RWPE1 (cell line): ENCODE measurements around the gene SPHK2.

Experiments
- CTCF ChIA-PET: fragments of 350-600 bp; sonication (Branson Sonifier 250); formaldehyde crosslinking; extraction: SDS; loops from one replicate; lab custom pipeline; 2021; lab: Yijun Ruan, JAX
- POLR2A ChIA-PET: fragments of 400-600 bp; formaldehyde crosslinking; extraction: SDS; loops from one replicate; lab custom pipeline; 2020; ENCODE audit warnings: antibody characterized with exemption; ENCODE audit not compliant: low non-redundant PET; lab: Yijun Ruan, JAX
- DNase-seq: peaks from one replicate; pipeline ENCODE4 v3.0.0; 2012; ENCODE audit warnings: low spot score
- H3K27ac ChIP-seq: fragments of 450-650 bp; 2 replicates; pipeline ENCODE4 v1.5.1; 2017
- TF ChIP-seq, protein P1 (sequence below): fragments of 450-650 bp; conservative IDR thresholded peaks from 2 replicates; pipeline ENCODE4 v1.5.1; 2017; ENCODE audit warnings: low read depth, mild to moderate bottlenecking

Gene SPHK2

DNA sequence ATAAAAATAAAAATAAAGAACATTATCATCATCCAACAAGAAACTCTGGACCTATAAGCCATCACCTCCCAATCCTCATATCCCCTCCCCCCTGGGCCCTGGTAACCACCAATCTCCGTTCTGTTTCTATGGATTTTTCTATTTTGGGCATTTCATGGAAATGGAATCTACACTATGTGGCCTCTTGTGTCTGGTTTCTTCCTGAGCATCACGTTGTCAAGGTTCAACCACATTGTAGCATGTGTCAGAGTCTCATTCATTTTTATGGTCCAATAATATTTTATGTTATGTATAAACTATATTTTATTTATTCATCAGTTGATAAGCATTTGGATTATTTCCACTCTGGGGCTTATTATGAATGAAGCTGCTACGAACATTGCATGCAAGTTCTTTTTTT, 40.4 kb upstream of the SPHK2 start:
- ChIA-PET POLR2A (no interaction called here), CTCF (no interaction called here)

DNA sequence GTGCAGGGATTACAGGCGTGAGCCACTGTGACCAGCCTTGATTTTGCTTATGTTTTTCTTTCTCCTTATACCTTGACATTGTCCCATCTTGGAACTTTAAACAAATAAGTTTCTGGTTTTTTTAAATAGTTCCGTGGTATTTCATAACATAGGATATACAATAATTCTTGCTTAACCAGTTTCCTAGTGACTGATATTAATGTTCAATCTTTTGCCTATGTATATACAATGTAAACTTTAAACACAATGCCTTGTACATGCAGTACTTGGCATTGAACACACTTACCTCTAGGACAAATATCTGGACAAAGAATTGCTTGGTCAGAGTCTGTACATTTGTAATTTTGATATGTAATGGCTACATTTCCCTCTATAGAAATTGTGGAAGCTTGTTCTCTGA, 37.1 kb upstream of the SPHK2 start:
- no peak overlapping the region for H3K27ac ChIP-seq
- TF ChIP-seq, protein P1, sequence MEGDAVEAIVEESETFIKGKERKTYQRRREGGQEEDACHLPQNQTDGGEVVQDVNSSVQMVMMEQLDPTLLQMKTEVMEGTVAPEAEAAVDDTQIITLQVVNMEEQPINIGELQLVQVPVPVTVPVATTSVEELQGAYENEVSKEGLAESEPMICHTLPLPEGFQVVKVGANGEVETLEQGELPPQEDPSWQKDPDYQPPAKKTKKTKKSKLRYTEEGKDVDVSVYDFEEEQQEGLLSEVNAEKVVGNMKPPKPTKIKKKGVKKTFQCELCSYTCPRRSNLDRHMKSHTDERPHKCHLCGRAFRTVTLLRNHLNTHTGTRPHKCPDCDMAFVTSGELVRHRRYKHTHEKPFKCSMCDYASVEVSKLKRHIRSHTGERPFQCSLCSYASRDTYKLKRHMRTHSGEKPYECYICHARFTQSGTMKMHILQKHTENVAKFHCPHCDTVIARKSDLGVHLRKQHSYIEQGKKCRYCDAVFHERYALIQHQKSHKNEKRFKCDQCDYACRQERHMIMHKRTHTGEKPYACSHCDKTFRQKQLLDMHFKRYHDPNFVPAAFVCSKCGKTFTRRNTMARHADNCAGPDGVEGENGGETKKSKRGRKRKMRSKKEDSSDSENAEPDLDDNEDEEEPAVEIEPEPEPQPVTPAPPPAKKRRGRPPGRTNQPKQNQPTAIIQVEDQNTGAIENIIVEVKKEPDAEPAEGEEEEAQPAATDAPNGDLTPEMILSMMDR: no peak
- DNase-seq: no peak
- ChIA-PET POLR2A (no interaction called here), CTCF (interaction anchor here (1.1 to 1.7 kb wide), 2 partner anchors 51 to 93 kb away, joined by 3 to 5 read pairs; no protein-coding TSS in a partner anchor)

More for the DNA sequence above, 40.4 kb upstream of the SPHK2 start:
- no peak overlapping the region for H3K27ac ChIP-seq
- TF ChIP-seq, protein P1: no peak
- no peak for DNase-seq

DNA sequence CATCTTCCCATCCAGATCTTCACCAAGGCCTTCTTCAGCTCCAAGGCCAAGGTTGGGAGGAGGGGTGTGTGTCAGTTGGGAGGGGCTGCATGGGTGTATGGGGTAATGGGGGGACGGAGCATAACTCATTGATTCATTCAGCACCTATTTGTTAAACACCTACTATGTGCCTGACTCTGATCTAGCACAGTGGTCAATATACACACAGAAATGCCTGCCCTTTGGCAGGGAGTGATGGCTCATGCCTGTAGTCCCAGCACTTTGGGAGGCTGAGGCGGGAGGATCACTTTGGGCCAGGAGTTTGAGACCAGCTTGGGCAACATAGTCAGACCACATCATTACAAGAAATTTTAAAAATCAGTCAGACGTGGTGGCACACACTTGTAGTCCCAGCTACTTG, 31.9 kb upstream of the SPHK2 start:
- no peak for DNase-seq
- POLR2A ChIA-PET: no interaction called here
- CTCF ChIA-PET: no interaction called here
- TF ChIP-seq, protein P1: no peak
- H3K27ac ChIP-seq: no peak overlapping the region

DNA sequence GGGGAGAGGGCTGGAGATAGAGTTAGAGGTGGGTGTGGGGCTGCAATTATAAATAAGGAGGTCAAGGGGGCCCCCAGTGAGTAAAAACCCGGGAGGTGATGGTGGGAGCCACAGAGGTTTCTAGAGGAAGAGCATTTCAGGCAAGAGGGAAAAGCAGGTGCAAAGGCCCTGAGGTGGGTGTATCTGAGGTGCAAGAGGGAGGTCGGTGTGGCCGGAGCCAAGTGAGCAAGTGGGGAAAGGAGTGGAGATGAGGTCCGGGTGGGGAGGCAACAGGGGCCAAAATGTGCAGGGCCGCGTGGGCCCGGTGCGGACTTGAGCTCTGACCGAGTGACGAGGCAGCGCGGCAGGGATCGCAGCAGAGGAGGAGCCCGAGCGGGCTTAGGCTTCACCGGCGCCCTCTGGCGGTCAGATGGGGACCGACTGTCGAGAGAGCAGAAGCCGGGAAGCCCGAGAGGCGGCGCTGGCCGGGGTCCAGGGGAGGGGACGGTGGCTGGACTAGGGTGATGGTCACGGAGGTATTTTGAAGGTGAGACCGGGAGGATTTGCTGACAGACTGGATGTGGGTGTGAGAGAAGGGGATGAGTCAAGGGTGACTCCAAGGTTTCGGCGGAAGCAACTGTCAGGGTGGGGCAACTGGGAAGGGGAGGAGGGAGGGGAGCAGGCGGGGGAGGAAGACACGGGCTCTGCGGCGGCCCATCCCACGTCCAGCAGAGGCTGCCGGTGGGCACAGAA, 30.5 kb upstream of the SPHK2 start:
- H3K27ac ChIP-seq: peak overlapping the region; percentile 74
- ChIA-PET POLR2A (interaction anchor here (0.6 kb wide), 1 partner anchor 30 kb away, joined by 3 read pairs; the partner anchor contains the start of genes RPL18 and SPHK2), CTCF (interaction anchor here (0.6 to 1.8 kb wide), 15 partner anchors 18 to 269 kb away, joined by 3 to 7 read pairs (median 4); no protein-coding TSS in a partner anchor)
- DNase-seq: peak; percentile 93
- TF ChIP-seq, protein P1: peak; percentile 93

DNA sequence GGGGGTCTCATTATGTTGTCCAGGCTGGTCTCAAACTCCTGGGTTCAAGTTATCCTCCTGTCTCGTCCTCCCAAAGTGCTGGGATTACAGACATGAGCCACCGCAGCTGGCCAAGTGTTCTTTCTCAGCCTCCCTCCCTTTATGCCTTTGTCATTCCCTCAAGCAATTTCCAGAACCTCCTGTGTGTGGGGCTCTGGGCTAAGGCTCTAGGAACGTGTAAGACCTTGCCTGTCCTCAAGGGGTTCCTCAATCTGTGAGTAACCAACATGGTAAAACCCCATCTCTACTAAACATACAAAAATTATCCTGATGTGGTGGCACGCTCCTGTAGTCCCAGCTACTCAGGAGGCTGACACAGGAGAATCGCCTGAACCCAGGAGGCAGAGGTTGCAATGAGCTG, 28.3 kb upstream of the SPHK2 start:
- ChIA-PET CTCF (no interaction called here), POLR2A (no interaction called here)
- no peak for DNase-seq
- H3K27ac ChIP-seq: peak overlapping the region; percentile 74
- TF ChIP-seq, protein P1: no peak

DNA sequence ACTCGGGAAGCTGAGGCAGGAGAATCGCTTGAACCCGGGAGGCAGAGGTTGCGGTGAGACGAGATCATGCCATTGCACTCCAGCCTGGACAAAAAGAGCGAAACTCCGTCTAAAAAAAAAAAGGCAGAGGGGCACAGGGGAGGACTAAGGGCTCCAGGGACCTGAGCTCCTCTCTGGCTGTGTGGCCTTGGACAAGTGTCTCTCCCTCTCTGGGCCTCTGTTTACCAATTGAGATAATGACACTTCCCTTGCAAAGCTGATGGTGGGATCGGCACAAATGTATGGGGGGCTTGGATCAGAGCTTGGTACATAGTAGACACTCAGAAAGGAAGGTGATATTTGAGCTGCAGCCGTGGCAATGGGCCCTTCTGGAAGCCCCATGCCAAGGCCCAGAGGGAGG, 24.1 kb upstream of the SPHK2 start:
- H3K27ac ChIP-seq: no peak overlapping the region
- ChIA-PET POLR2A (no interaction called here), CTCF (interaction anchor here (0.6 to 1.4 kb wide), 2 partner anchors 13 to 140 kb away, joined by 3 to 7 read pairs; partner anchors contain the start of gene KCNJ14)
- TF ChIP-seq, protein P1: no peak
- DNase-seq: no peak
